ENCODE data around the gene TOP2B.

DNA sequence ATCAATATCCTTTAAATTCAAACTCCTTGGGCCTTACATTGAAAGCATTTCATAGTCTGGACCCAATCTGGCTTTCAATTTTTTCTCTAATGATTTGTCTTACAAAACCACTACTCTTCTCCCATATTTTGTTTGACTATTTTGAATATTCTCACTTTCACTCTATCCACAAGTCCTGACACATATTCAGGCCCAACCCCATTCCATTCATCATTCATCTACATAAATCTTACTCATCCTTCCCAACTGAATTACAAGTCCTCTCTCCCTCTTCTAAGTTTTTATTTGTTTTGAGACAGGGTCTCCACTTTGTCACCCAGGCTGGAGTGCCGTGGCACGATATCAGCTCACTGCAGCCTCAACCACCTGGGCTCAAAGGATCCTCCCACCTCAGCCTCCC is 43.6 kb downstream of the TOP2B start:
- TF ChIP-seq CTCF (IDR thresholded peaks at IDR 0.05) (no peak), POLR2A (IDR thresholded peaks at IDR 0.05) (no peak)
